ENCODE measurements around the gene DHCR7.

Gene DHCR7

DNA sequence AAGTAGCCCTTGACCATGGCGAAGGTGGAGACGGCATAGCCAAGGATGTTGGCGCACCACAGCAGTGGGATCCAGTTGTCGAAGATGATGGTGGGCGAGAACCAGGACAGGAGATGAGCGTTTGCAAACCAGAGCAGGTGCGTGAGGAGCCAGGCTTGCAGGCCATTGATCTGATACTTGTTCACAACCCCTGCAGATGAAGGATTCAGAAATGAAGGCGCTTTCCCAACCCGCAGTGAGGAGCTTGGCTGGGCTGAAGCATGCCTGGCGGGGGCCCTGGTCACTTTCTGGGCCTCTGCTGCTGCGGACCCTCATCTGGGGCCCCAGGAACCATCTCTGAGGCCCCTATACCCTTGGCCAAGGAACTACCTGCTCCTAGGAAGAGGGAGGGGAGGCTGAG is 6.9 kb downstream of the DHCR7 start:
- in situ Hi-C loops (cut with HindIII; ENCODE audit: low sequenced_read_pairs) = loop anchor here (10.0 kb wide), 1 partner anchor 134 kb away; no protein-coding TSS in a partner anchor

DNA sequence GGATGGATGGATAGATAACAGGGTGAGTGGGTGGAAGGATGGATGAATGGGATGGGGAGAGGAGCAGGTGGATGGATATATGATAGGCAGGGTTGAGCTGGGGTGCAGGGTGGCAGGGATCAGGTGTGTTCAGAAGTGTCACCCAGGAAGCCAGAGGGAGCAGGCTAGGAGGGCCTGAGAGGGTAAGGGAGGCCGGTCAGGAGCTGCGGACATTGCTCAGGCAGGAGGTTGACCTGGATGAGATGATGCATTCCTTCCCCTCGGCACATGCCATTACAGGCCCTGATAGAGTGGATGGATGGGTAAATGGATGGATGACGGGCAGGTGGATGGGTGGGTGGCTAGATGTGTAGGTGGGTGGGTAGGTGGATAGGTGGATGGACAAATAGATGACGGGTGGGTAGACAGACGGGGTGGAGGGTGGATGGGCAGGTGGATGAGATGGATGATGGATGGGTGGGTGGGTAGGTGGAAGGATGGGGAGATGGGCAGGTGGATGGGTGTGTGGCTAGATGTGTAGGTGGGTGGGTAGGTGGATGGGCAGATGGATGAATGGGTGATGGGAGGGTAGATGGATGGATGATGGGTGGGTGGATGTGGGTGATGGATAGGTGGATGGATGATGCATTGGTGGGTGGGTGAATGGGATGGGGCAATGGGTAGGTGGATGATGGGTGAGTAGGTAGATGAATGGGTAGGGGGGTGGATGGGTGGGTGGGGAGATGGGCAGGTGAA is 8.0 kb downstream of the DHCR7 start:
- in situ Hi-C loops (cut with HindIII; ENCODE audit: low sequenced_read_pairs) = loop anchor here (10.0 kb wide), 1 partner anchor 135 kb away; no protein-coding TSS in a partner anchor

DNA sequence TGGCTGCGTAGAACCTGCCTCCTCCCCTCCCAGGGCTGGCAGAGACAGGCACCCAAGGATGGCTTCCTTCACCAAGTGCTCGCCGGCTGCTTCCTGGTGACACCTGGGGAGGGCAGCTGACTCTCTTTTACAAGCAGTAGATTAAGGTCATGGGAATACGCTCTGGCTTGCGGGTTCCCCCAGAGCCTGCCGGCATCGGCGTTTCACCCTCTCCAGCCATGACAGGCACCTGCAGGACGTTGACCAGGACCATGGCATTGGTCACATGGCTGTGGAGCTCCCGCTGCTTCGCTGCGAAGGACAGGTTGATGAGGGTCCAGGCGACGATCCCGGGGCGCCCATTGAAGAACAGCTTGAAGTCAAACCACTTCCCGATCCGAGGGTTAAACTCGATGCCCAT is 9.5 kb downstream of the DHCR7 start:
- in situ Hi-C loops (cut with HindIII; ENCODE audit: low sequenced_read_pairs) = no loop called here

DNA sequence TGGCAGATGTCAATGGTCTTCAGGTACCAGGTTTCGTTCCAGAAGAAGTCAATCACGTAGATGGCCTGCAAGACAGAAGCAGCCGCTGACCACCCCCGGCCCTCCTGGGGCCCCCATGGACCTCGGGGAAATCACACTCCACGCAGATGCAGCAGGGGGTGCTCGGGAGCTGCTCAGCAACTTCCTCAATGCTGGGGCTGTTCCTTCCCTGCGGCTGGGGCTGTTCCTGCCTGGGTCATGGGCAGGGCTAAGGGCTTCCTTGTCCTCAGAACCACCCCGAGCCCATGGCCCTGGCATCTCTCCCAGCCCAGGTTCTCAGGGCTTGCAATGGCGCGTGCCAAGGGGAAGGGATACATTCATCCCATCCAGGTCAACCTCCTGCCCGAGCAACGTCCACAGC is 10.3 kb downstream of the DHCR7 start:
- in situ Hi-C loops (cut with HindIII; ENCODE audit: low sequenced_read_pairs) = no loop called here

DNA sequence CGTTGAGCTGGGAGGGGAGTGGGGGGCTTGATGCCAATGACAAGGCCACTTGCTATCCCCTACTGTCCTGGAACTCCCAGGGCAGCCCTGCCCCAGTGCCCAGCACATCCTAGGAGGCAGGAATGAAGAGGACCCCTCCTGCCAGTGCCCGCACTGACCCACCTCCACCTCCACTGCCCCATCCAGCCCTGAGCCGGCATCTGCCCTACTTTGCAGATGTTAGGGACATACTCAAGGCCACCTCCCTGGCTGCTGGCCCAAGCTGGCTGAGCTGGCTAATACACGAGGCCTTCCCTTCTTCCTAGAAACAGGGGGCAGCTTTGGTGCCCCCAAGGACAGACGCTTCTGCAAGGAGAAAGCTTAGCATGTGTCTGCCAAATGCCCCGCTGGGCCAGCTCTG is 10.8 kb downstream of the DHCR7 start:
- in situ Hi-C loops (cut with HindIII; ENCODE audit: low sequenced_read_pairs) = no loop called here

DNA sequence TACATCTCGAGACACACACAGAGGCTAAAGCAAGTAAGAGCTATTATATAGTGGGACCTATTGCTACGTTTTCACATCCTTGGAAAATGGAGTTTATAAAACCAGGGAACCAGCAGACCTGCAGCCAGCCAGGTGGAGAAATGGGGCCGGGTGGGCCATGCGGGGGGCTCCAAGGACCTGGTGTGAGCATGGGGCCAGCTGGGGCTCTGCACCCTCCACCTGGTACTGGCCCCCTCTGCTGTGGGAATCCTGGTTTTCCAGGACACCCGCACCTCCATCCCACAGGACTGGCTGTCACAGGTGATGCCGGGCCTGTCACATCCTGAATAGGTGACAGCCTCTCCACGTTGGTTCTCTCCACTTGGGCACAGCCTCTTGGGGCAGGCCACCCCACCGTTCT is 11.3 kb downstream of the DHCR7 start:
- in situ Hi-C loops (cut with HindIII; ENCODE audit: low sequenced_read_pairs) = no loop called here

- in situ Hi-C loops (cut with HindIII; ENCODE audit: low sequenced_read_pairs) = no loop called here
Measured at GRCh38 chr11:71435278-71435951, 12.8 kb downstream of the DHCR7 start.

GRCh38 chr11:71434576-71435130 is 13.5 kb downstream of the DHCR7 start:
- in situ Hi-C loops (cut with HindIII; ENCODE audit: low sequenced_read_pairs) = no loop called here

DNA sequence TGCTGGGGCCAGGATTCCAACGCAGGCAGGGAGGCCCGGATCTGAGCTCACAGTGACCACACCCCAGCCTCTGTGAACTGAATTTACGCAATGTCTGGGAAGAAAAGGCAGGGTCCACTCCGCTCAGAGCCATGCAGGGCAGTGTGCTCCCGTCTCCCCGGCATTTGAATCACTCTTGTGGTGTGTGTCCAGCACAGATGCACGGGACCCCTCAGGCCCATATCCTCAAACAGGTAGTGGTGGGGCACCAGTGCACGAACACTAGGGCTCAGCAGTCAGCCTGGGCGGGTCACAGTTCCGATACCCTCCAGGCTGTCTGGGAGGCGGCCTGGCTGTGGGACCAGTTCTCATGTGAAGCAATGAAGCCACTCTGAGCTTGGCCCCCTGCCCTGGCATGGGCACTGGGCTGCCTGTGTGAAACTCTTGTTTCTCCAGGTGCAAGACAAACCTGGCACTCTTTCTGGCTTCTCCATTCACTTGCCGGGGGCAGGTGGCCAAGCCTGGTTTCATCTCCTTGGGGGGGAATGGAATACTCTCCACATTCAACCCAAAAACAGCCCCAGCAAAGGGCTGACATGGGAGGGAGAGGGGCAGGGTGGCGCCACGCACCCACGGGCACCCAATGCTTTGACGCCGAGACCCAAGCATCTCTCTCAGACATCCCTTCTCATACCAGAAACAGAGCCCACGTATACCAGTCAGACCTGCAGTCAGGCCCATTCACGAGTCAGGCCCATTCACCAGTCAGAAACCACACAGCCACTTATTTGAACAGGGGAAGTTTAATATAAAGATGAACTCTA is 14.3 kb downstream of the DHCR7 start:
- in situ Hi-C loops (cut with HindIII; ENCODE audit: low sequenced_read_pairs) = no loop called here

DNA sequence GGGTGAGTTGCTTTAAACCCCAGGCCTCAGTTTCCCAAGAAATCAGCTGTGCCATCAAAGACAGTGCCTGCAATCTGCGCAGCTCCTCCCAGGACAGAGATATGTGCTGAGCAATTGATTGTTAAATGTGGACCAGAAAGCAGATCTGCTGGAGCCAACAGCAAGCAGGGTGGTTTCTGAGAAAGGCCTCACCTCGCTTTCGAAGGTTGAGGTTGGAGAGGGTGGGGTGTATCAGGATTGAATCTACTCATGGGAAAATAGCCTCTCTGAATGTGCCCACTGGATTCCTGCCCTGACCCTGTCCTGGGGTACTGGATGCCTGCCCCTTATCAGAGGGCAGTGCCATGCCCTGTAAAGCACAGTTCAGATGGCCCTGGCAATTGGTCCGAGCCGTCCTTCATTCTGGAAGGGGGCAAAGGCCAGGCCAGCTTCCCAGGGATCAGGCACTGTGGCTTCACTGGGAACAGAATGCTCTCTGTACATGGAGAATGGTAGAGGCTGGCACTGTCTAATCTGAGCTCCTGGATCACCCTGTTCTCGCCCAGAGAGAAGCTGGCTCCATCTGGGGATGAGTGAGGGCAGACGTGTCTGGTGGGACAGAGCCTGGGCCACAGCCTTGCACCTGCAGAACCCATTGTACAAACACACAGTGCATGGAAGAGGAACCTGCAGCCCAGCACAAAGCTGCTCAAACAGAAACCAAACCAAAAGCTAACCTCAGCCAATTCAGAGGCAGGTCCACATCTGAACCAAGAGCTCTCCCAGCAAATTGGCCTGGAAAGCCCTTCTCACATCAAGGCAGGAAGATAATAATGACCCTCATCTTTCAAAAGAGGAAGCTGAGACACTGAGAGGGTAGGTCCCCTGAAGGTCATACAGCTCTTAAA is 15.2 kb downstream of the DHCR7 start:
- in situ Hi-C loops (cut with HindIII; ENCODE audit: low sequenced_read_pairs) = no loop called here

DNA sequence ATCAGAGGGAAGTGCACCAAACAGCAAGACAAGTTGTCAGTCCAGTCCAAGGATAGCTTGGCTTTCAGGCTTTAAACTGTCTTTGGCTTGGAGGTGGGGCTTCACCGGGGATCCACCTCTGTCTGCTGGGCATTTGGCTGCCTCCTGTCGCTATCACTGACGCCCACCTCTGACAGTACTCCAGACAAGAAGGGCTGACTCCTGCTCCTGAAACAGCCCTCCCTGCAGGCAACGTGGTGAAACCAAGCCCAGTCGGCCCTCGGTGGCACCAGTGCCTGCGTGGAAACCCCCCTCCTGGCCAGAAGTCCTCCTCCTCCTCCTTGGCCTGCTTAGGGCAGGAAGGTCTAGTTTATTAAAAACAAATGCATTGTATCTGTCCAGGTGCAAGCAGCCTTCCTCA is 16.9 kb downstream of the DHCR7 start:
- in situ Hi-C loops (cut with HindIII; ENCODE audit: low sequenced_read_pairs) = no loop called here

DNA sequence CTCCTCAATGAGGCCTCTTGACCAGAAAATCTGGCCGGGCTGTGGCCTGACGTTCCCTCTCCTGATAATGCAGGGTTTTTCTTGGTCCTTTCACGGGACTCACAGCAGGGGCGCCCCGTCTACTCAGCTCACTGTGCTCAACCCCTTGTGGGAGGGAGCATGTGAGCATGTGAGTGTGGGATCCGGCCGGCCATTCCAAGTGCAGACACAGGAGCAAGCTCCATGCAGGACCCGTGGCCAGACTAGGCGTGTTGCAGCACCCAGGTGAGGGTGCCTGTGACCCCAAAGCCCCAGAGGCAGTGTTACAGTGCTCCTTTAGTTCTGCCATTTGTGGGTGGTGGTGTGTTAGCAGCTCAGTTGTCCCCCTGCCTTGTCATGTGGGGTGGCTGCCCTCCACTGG is 18.0 kb downstream of the DHCR7 start:
- in situ Hi-C loops (cut with HindIII; ENCODE audit: low sequenced_read_pairs) = no loop called here

GRCh38 chr11:71429701-71430100 is 18.5 kb downstream of the DHCR7 start:
- in situ Hi-C loops (cut with HindIII; ENCODE audit: low sequenced_read_pairs) = no loop called here

GRCh38 chr11:71428861-71429435 is 19.2 kb downstream of the DHCR7 start:
- in situ Hi-C loops (cut with HindIII; ENCODE audit: low sequenced_read_pairs) = no loop called here

GRCh38 chr11:71426413-71426812 is 21.8 kb downstream of the DHCR7 start:
- in situ Hi-C loops (cut with HindIII; ENCODE audit: low sequenced_read_pairs) = no loop called here

- in situ Hi-C loops (cut with HindIII; ENCODE audit: low sequenced_read_pairs) = no loop called here
Measured at GRCh38 chr11:71425860-71426259, 22.3 kb downstream of the DHCR7 start.

GRCh38 chr11:71425409-71425808 is 22.8 kb downstream of the DHCR7 start:
- in situ Hi-C loops (cut with HindIII; ENCODE audit: low sequenced_read_pairs) = no loop called here

GRCh38 chr11:71423181-71423790 is 24.9 kb downstream of the DHCR7 start:
- in situ Hi-C loops (cut with HindIII; ENCODE audit: low sequenced_read_pairs) = loop anchor here (5.0 kb wide), 1 partner anchor 86 kb away; no protein-coding TSS in a partner anchor

GRCh38 chr11:71422318-71422717 is 25.9 kb downstream of the DHCR7 start:
- in situ Hi-C loops (cut with HindIII; ENCODE audit: low sequenced_read_pairs) = loop anchor here (5.0 kb wide), 1 partner anchor 85 kb away; no protein-coding TSS in a partner anchor
